Ureter (tissue), 1 donor: Measurements from ENCODE around the gene IL26. TPM values are rescaled to one million over a fixed set of nuclear protein-coding genes. Genes with fewer than 3 reads are reported as not detected.

Experiments
- DNase-seq: peaks from one replicate; pipeline ENCODE4 v3.0.0-alpha.2; 2020; ENCODE audit warnings: low spot score
- total RNA-seq: library from RNA; stranded (reverse); gene quantifications from one replicate; pipeline ENCODE4 v1.2.4, GENCODE V29; 2023
- donor health status: DM: yes; HTN: yes; CAD: no.

Gene IL26
- not detected for total RNA-seq

- no peak for DNase-seq
Observed at GRCh38 chr12:68225576-68226476, at the start of gene IL26. IL26 (minus strand) TSS chr12:68225810; CDS start chr12:68225756, 54 bp downstream.

GRCh38 chr12:68272732-68273131, 47.1 kb upstream of the IL26 start:
- DNase-seq = no peak

- DNase-seq = no peak
Observed at GRCh38 chr12:68271346-68271745, 45.7 kb upstream of the IL26 start.

GRCh38 chr12:68270358-68270757, 44.7 kb upstream of the IL26 start:
- DNase-seq = no peak

- no peak for DNase-seq
Observed at GRCh38 chr12:68269779-68270178, 44.2 kb upstream of the IL26 start.

GRCh38 chr12:68268967-68269366, 43.4 kb upstream of the IL26 start:
- DNase-seq = no peak

- DNase-seq = no peak
Observed at GRCh38 chr12:68267892-68268396, 42.3 kb upstream of the IL26 start.

GRCh38 chr12:68264857-68265256, 39.2 kb upstream of the IL26 start:
- DNase-seq = no peak

- no peak for DNase-seq
Observed at GRCh38 chr12:68264158-68264855, 38.7 kb upstream of the IL26 start.

GRCh38 chr12:68263366-68263765, 37.8 kb upstream of the IL26 start:
- DNase-seq = no peak

- DNase-seq = no peak
Observed at GRCh38 chr12:68261896-68262295, 36.3 kb upstream of the IL26 start.

GRCh38 chr12:68260153-68260552, 34.5 kb upstream of the IL26 start:
- DNase-seq = no peak

- DNase-seq = no peak
Observed at GRCh38 chr12:68259318-68259940, 33.8 kb upstream of the IL26 start.

GRCh38 chr12:68253504-68253903, 27.9 kb upstream of the IL26 start, which contains the start of gene IL22:
IL22 (minus strand) TSS chr12:68253604; CDS start chr12:68253448, 156 bp downstream.
- DNase-seq = no peak

- DNase-seq = no peak
Observed at GRCh38 chr12:68252077-68252476, 26.5 kb upstream of the IL26 start.

- DNase-seq = no peak
Observed at GRCh38 chr12:68250454-68250853, 24.8 kb upstream of the IL26 start.

GRCh38 chr12:68247785-68248184, 22.2 kb upstream of the IL26 start:
- no peak for DNase-seq

GRCh38 chr12:68246350-68246749, 20.7 kb upstream of the IL26 start:
- DNase-seq = no peak

GRCh38 chr12:68245180-68246021, 19.8 kb upstream of the IL26 start:
- DNase-seq = no peak

GRCh38 chr12:68242777-68243176, 17.2 kb upstream of the IL26 start:
- DNase-seq = no peak

- DNase-seq = no peak
Observed at GRCh38 chr12:68240975-68241374, 15.4 kb upstream of the IL26 start.
